ENCODE data around the gene CD8B2. TPM values are rescaled to one million over a fixed set of nuclear protein-coding genes. Genes with fewer than 3 reads are reported as not detected.

CD8B2 gene
- total RNA-seq, 1 experiment from 2014 or later, result not detected

- no peak overlapping the region for H3K27ac ChIP-seq (ENCODE audit: insufficient read length, low read depth, low read length)
- H4K20me1 ChIP-seq (ENCODE audit: control insufficient read depth, insufficient read depth, insufficient read length), result no peaks in the 10 kb centered on the region
- H3K4me3 Mint-ChIP-seq, result no peak overlapping the region
- no peak overlapping the region for H2BK15ac ChIP-seq (ENCODE audit: low read depth, low read length)
- no peaks in the 10 kb centered on the region for H3K27me3 ChIP-seq (ENCODE audit: insufficient read depth, low read length)
- H3K27ac Mint-ChIP-seq, result no peak overlapping the region
- no peak overlapping the region for H3T11ph ChIP-seq (ENCODE audit: low read length)
- peaks cover 2% of the 10 kb centered on the region; the same call in 1 of the 2 replicates for H3K4me1 ChIP-seq (ENCODE audit: insufficient read depth, low read length)
- no peak overlapping the region for H4K5ac ChIP-seq (ENCODE audit: insufficient read length, low read depth, low read length)
- H3K23me2 ChIP-seq (ENCODE audit: insufficient read length, low read depth, low read length, poor library complexity, severe bottlenecking), result no peaks in the 10 kb centered on the region
- H2AFZ ChIP-seq (ENCODE audit: low read length), result no peak overlapping the region
- H4K91ac ChIP-seq (ENCODE audit: insufficient read length, low read depth, low read length), result no peak overlapping the region
- H3K36me3 Mint-ChIP-seq (ENCODE audit: insufficient read depth in 1 of 3, low read depth in 3 of 3), result no peaks in the 10 kb centered on the region
- WGBS (ENCODE audit: extremely low coverage, insufficient read length, low lambda C conversion rate), result no CpG with 5 or more reads among the region's 3 CpGs
- no peaks in the 10 kb centered on the region for H3K79me2 ChIP-seq (ENCODE audit: insufficient read depth, low read length)
- no peak overlapping the region for H3K4ac ChIP-seq (ENCODE audit: low read depth, low read length)
- H3K56ac ChIP-seq (ENCODE audit: insufficient read length, low read depth, low read length), result no peak overlapping the region
- no peak overlapping the region for H4K8ac ChIP-seq (replicated peaks; ENCODE audit: insufficient read length, low read depth, low read length)
- H3K9me3 ChIP-seq (ENCODE audit: control insufficient read depth, low read depth, low read length), result no peaks in the 10 kb centered on the region
- no peaks in the 10 kb centered on the region for H3K79me1 ChIP-seq (ENCODE audit: insufficient read depth, low read depth, low read length, poor library complexity, severe bottlenecking)
- no peak overlapping the region for H3K14ac ChIP-seq (ENCODE audit: insufficient read depth, low read length)
- H3K4me1 Mint-ChIP-seq, result peaks cover 14 to 16% of the 10 kb centered on the region in 2 experiments
- no peak overlapping the region for H3K23ac ChIP-seq (ENCODE audit: insufficient read length, low read depth, low read length)
- no peak overlapping the region for H2BK12ac ChIP-seq (ENCODE audit: insufficient read length, low read depth, low read length)
- H2BK5ac ChIP-seq (ENCODE audit: insufficient read length, low read length), result no peak overlapping the region
- no peak overlapping the region for H2BK120ac ChIP-seq (ENCODE audit: low read depth, low read length, poor library complexity, severe bottlenecking)
- no peak overlapping the region for H3K9ac ChIP-seq (ENCODE audit: extremely low read depth, insufficient read length, low read length)
- no peak overlapping the region for H3K4me2 ChIP-seq (ENCODE audit: insufficient read depth, insufficient read length, low read length)
- DNase-seq, result no peak
- H2AK5ac ChIP-seq (ENCODE audit: insufficient read length, low read length), result no peak overlapping the region
- peaks cover 2% of the 10 kb centered on the region for H3K27me3 Mint-ChIP-seq (ENCODE audit: low read depth)
- no peak for TF ChIP-seq CTCF (conservative IDR thresholded peaks at IDR 0.05)
- no peak overlapping the region for H2BK20ac ChIP-seq (ENCODE audit: low read depth, low read length, poor library complexity, severe bottlenecking)
- H3K18ac ChIP-seq (ENCODE audit: insufficient read length, low read depth, low read length), result no peak overlapping the region
- no peaks in the 10 kb centered on the region; a peak in 1 of 5 replicates for H3K9me3 Mint-ChIP-seq
Measured at GRCh38 chr2:106536490-106536889, 49.3 kb downstream of the CD8B2 start.
